ENCODE measurements around the gene GFAP. TPM values are rescaled to one million over a fixed set of nuclear protein-coding genes. Genes with fewer than 3 reads are reported as not detected.
A peak's percentile ranks its signal among the peaks of the same experiment; 100 is the strongest.

Gene GFAP
- total and polyA plus RNA-seq, 12 donors, result 0.39 to 9.1 (median 1.4) TPM; not detected in 1

- intact Hi-C loops (cut with DNase I), result no loop called here
- Histone ChIP-seq H3K36me3 (replicated peaks in 1 of 2) (no peaks in the 10 kb centered on the region), H3K27me3 (no peaks in the 10 kb centered on the region), H3K27ac (no peak overlapping the region), H3K4me1 (replicated peaks in 1 of 2) (no peaks in the 10 kb centered on the region), H3K4me3 (no peak overlapping the region), H3K9me3 (replicated peaks in 1 of 3) (no peaks in the 10 kb centered on the region)
- DNase-seq, result no peak
- WGBS, 4 donors, result 85 to 95% (median 94%) methylated on average over 12 to 15 of the region's 15 CpGs
- no peak for TF ChIP-seq POLR2A (IDR thresholded peaks at IDR 0.05)
- TF ChIP-seq CTCF (IDR thresholded peaks at IDR 0.05), result no peak
These were observed 11.7 kb upstream of the GFAP start for GRCh38 chr17:44926821-44927525.

GRCh38 chr17:44925731-44926697 lies 10.7 kb upstream of the GFAP start:
- WGBS, 4 donors, result 93 to 98% (median 98%) methylated on average over 17 to 18 of the region's 18 CpGs
- intact Hi-C loops (cut with DNase I), result no loop called here
- no peaks in the 10 kb centered on the region for H3K36me3 ChIP-seq (replicated peaks in 1 of 2)
- H3K9me3 ChIP-seq (replicated peaks in 1 of 3), result no peaks in the 10 kb centered on the region
- H3K27ac ChIP-seq, result no peak overlapping the region
- no peak overlapping the region for H3K4me3 ChIP-seq
- TF ChIP-seq POLR2A (IDR thresholded peaks at IDR 0.05), result no peak
- no peak for TF ChIP-seq CTCF (IDR thresholded peaks at IDR 0.05)
- DNase-seq, result peak in 1 of 7 donors; percentile 6
- no peaks in the 10 kb centered on the region for H3K27me3 ChIP-seq
- H3K4me1 ChIP-seq (replicated peaks in 1 of 2), result no peaks in the 10 kb centered on the region

- DNase-seq, result peak in 1 of 7 donors; percentile 4
- H3K27me3 ChIP-seq, result no peaks in the 10 kb centered on the region
- no peak overlapping the region for H3K27ac ChIP-seq
- 88 to 91% (median 90%) methylated on average over 7 to 9 of the region's 9 CpGs for WGBS, 4 donors
- H3K4me3 ChIP-seq, result no peak overlapping the region
- intact Hi-C loops (cut with DNase I), result loop anchor here (5.0 kb wide), 2 partner anchors 98 to 173 kb away; no protein-coding TSS in a partner anchor
- H3K36me3 ChIP-seq (replicated peaks in 1 of 2), result no peaks in the 10 kb centered on the region
- TF ChIP-seq POLR2A (IDR thresholded peaks at IDR 0.05) (no peak), CTCF (IDR thresholded peaks at IDR 0.05) (no peak)
- no peaks in the 10 kb centered on the region for H3K4me1 ChIP-seq (replicated peaks in 1 of 2)
- H3K9me3 ChIP-seq (replicated peaks in 1 of 3), result no peaks in the 10 kb centered on the region
These were observed 8.8 kb upstream of the GFAP start for GRCh38 chr17:44924107-44924544.
